Heart right ventricle (tissue), 16 donors: ENCODE measurements around the gene PPP3R1. TPM values are rescaled to one million over a fixed set of nuclear protein-coding genes. Genes with fewer than 3 reads are reported as not detected.

Source experiments
- ATAC-seq, 8 donors: fragments of 200-7000 bp; cut with Tn5 transposase; one replicate each; pipeline ENCODE4 v1.9.1; 2020; ENCODE audit warnings: mild to moderate bottlenecking in 8 of 8, moderate library complexity in 8 of 8, moderate number of reproducible peaks in 1 of 8
- DNase-seq, 2 donors: peaks; one replicate each; pipeline ENCODE4 v3.0.0-alpha.2; 2020
- H3K27ac ChIP-seq, 10 donors: fragments of 200-600 bp; sonication (generic) in 2 of 10; one replicate each; pipeline versions ENCODE4 v1.5.0 to v1.8.0; 2020 to 2022; ENCODE audit warnings: mild to moderate bottlenecking in 3 of 10
- H3K27me3 ChIP-seq, 7 donors: fragments of 200-600 bp; one replicate each; pipeline ENCODE4 v1.8.0; 2021 to 2022; ENCODE audit warnings: mild to moderate bottlenecking in 2 of 7
- H3K36me3 ChIP-seq, 9 donors: fragments of 200-600 bp; sonication (generic) in 1 of 9; one replicate each; pipeline versions ENCODE4 v1.5.0 to v1.8.0; 2020 to 2022; ENCODE audit warnings: mild to moderate bottlenecking in 2 of 9
- H3K4me1 ChIP-seq, 9 donors: fragments of 200-600 bp; sonication (generic) in 1 of 9; one replicate each; pipeline versions ENCODE4 v1.5.0 to v1.8.0; 2020 to 2022; ENCODE audit warnings: mild to moderate bottlenecking in 4 of 9
- H3K4me3 ChIP-seq, 10 donors: fragments of 200-600 bp; sonication (generic) in 2 of 10; one replicate each; pipeline versions ENCODE4 v1.5.0 to v1.8.0; 2020 to 2022; ENCODE audit warnings: mild to moderate bottlenecking in 7 of 10, moderate library complexity in 2 of 10
- H3K9me3 ChIP-seq, 11 donors: fragments of 200-600 bp in 10 of 11; sonication (generic) in 2 of 11; one replicate each; pipeline versions ENCODE4 v1.5.0 to v1.8.0; 2013 to 2022; ENCODE audit warnings: mild to moderate bottlenecking in 2 of 11, control low read depth in 1 of 11, moderate library complexity in 1 of 11
- WGBS, 2 donors: extraction: QIAGEN DNeasy Blood & Tissue Kit; methylation state at CpG; one replicate each; pipeline ENCODE4 v1.1.7; 2013; ENCODE audit warnings: inconsistent platforms in 1 of 2; 5-methylcytosine and 5-hydroxymethylcytosine counted together
- intact Hi-C, 10 donors: fragments of 100-400 bp; cut with DNase I; formaldehyde crosslinking; loops; one replicate each; pipeline versions ENCODE4 v1.11.1 to v1.14.2; 2022
- polyA plus RNA-seq, 2 donors: library from polyadenylated mRNA; stranded (reverse); fragments of 200-250 nt; gene quantifications; one replicate each; pipeline ENCODE4 v1.2.3, GENCODE V29; 2013
- total RNA-seq, 10 donors: library from RNA; stranded (reverse); fragmentation: NEBNext Ultra II Directional in 3 of 10; extraction: Animal tissue kit (Norgen Biotek cat#: 25700) in 3 of 10; gene quantifications; one replicate each; pipeline versions ENCODE4 v1.2.1 to v1.2.4, GENCODE V29; 2021 to 2023
- TF ChIP-seq, protein P1 (sequence below), 9 donors: fragments of 200-600 bp; sonication (generic) in 2 of 9; IDR thresholded peaks; one replicate each; pipeline versions ENCODE4 v1.5.0 to v1.8.0; 2021 to 2022; ENCODE audit warnings: antibody characterized with exemption in 9 of 9, mild to moderate bottlenecking in 5 of 9, moderate library complexity in 1 of 9
- donor health status: Arrhythmogenic right ventricular cardiomyopathy.
- donor health status: ischemic (EF 13 %, LVEDD 7.1; RV severe dilation, severe dysfunction).
- donor health status: healthy with polysubstance abuse.
- donor health status: DM: no; HTN: yes; CAD: no.
- donor health status: DM: no; HTN: no; CAD: no.
- donor health status: ischemic (EF 25% LVEDD 6.9; RV normal size, moderate dysfunction).
- donor health status: ischemic (EF 25% LVEDD 5.7; RV mildly dilated, moderate dysfunction).
- donor health status: healthy.
- donor health status: DM: yes; HTN: yes; CAD: no.
- donor health status: Ischemic cardiomyopathy.
- donor health status: ischemic (EF 35%, LVEDD 5.7; RV mildly dilated, moderate dysfunction).
- donor health status: nonischemic (EF 11% LVEDD 7.7; RV severe dilation, severe dysfunction).
- donor health status: DM: yes; HTN: yes; CAD: no.
- donor health status: PGD.
- donor health status: ischemic (EF 29% LVEDD 5.4; RV normal size, mild dysfunction).
- donor health status: nonischemic (EF 23%, LVEDD 6.1; RV moderate dilation, normal function).

The PPP3R1 gene
- total and polyA plus RNA-seq, 12 donors, result 8.4 to 46.1 (median 38.6) TPM

DNA sequence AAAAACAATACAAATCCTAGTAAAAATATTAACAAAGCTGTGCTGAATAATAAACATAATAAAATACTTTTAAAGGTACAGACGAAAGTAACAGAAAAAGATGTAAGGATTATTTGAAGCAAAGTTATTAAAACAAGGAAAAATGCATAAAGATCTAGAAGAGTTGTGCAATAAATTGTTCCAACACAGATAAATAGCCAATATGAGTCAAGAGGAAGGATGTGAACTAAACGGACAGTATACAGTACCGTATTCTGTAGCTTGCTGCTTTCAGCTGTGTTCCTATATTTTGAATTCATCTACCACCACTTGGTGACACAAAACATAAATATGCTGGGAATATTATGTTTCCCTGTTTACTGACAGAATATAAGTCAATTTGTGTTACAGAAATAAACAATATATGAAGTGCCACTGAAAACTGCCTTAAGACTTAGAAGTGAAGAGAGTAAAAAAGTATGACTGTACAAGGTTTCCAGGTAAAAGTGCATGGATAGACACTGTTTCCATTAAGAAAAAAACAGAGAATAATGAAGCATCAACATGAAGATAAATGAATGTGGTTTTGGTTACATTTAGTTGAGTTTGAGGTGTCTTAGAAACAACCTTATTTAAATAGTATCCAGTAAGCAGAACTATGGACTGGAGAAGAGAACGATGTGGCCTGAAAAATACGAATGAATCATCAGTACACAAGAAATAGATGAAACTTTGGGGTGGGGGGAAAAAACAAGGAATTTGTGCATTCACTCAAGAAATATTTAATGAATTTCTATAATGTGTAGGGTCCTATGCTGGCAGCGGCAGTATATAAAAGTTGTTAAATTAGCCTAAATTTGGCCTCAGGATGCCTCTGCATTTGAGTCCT lies 13.1 kb downstream of the PPP3R1 start:
- Histone ChIP-seq H3K9me3 (no peaks in the 10 kb centered on the region), H3K4me1 (peaks cover 4 to 98% (median 85%) of the 10 kb centered on the region in 9 donors), H3K27me3 (no peaks in the 10 kb centered on the region), H3K4me3 (no peak overlapping the region), H3K36me3 (no peaks in the 10 kb centered on the region), H3K27ac (no peak overlapping the region)
- TF ChIP-seq, protein P1, sequence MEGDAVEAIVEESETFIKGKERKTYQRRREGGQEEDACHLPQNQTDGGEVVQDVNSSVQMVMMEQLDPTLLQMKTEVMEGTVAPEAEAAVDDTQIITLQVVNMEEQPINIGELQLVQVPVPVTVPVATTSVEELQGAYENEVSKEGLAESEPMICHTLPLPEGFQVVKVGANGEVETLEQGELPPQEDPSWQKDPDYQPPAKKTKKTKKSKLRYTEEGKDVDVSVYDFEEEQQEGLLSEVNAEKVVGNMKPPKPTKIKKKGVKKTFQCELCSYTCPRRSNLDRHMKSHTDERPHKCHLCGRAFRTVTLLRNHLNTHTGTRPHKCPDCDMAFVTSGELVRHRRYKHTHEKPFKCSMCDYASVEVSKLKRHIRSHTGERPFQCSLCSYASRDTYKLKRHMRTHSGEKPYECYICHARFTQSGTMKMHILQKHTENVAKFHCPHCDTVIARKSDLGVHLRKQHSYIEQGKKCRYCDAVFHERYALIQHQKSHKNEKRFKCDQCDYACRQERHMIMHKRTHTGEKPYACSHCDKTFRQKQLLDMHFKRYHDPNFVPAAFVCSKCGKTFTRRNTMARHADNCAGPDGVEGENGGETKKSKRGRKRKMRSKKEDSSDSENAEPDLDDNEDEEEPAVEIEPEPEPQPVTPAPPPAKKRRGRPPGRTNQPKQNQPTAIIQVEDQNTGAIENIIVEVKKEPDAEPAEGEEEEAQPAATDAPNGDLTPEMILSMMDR (IDR thresholded peaks at IDR 0.05), result no peak
- DNase-seq, result no peak
- no peak for ATAC-seq
- intact Hi-C loops, result no loop called here
- 67 to 73% methylated on average over 6 of the region's 6 CpGs for WGBS, 2 donors

DNA sequence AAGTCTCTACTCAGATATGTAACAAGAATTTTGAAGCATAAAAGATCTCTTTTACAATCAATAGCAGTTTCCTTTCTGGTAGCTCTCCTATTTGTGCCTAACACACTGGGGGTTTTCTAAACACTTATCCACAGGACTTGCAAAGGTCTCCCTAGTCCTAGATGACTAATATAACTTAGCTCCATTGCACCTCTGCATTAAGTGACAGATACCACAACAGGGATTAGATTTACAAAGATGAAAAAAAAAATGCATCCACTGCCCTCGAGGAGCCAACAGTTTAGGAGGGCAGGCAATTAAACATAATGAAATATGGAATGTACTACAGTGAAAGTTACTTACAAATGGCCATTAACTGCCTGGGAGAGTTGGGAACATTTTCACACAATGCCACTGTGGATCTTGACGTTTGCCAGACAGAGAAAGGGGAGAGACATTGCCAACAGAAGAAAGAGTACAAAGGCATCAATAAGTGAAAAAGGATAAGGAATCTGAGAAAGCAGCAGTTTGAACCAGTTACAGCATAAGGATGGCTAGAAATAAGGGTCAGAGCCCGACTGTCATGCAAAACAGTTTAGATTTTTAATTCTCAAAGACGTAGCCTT lies 14.3 kb downstream of the PPP3R1 start:
- TF ChIP-seq, protein P1 (IDR thresholded peaks at IDR 0.05), result no peak
- DNase-seq, result no peak

DNA sequence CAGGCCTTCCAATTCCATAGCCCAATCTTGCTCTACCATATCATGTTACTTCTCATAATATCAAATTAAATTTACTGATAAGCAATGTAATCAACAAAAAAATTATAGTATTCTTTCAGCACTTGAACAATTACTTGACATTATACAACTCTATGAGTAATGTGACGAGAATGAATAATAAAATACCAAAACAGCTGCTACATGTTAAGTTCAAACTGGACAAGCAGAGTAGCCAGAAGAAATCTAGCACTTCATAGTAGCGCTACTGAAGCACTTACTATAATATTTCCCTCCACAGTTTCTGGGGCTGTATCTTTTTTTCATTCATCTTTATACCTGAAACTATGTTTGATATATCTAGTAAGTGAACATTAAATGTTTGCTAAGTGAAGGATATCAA lies 14.9 kb downstream of the PPP3R1 start:
- DNase-seq, result no peak
- intact Hi-C loops, result no loop called here
- Histone ChIP-seq H3K9me3 (no peaks in the 10 kb centered on the region), H3K4me1 (peaks cover 4 to 98% (median 86%) of the 10 kb centered on the region in 9 donors), H3K4me3 (no peak overlapping the region), H3K27ac (peak overlapping the region in 2 of 10 donors; percentile 7 to 18), H3K27me3 (no peaks in the 10 kb centered on the region), H3K36me3 (no peaks in the 10 kb centered on the region)
- 66 to 71% methylated on average over 2 of the region's 2 CpGs for WGBS, 2 donors
- ATAC-seq, result peak in 5 of 8 donors; percentile 41 to 61 (median 53)
- TF ChIP-seq, protein P1 (IDR thresholded peaks at IDR 0.05), result no peak

More for the DNA sequence above, 14.3 kb downstream of the PPP3R1 start:
- 43 to 44% methylated on average over 4 of the region's 4 CpGs for WGBS, 2 donors
- H3K27ac ChIP-seq, result peak overlapping the region in 2 of 10 donors; percentile 9 to 18
- H3K4me3 ChIP-seq, result no peak overlapping the region
- intact Hi-C loops, result no loop called here
- no peaks in the 10 kb centered on the region for H3K27me3 ChIP-seq
- H3K4me1 ChIP-seq, result peaks cover 4 to 98% (median 88%) of the 10 kb centered on the region in 9 donors
- no peaks in the 10 kb centered on the region for H3K9me3 ChIP-seq
- ATAC-seq, result peak in 3 of 8 donors; percentile 20 to 49 (median 20)
- no peaks in the 10 kb centered on the region for H3K36me3 ChIP-seq

DNA sequence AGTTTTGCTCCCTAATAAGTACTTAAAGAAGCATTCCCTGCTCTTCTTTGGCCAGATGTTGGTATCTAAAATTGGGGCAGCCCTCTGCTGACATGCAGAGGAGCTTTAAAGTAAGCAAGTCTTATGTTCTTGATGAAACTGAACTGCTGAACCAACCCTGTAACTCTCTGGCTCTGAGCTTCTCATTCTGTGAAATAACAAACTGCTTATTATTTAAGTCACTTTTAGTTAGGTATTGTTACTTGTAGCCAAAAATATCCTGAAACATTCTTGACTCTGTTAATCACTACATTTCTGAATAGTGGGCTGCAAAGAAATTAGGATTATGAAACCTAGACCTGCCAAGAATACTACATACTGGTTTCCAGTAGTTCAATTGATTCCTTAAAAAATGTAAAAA lies 15.5 kb downstream of the PPP3R1 start:
- Histone ChIP-seq H3K36me3 (no peaks in the 10 kb centered on the region), H3K27ac (peak overlapping the region in 2 of 10 donors; percentile 7 to 18), H3K27me3 (no peaks in the 10 kb centered on the region), H3K4me3 (no peak overlapping the region), H3K9me3 (no peaks in the 10 kb centered on the region), H3K4me1 (peaks cover 4 to 96% (median 84%) of the 10 kb centered on the region in 9 donors)
- ATAC-seq, result no peak
- intact Hi-C loops, result no loop called here
- TF ChIP-seq, protein P1 (IDR thresholded peaks at IDR 0.05), result no peak
- no peak for DNase-seq
